Stimulated activated naive B cell treated with anti-CD40 and anti-IgM and Interleukin-4, amounts not matched to agents 10 μg/mL and 1 μg/mL and 100 μg/mL, for 72 hours (primary cell): ENCODE results near the gene CATSPERE.
A peak's percentile ranks its signal among the peaks of the same experiment; 100 is the strongest.
"Not testable (repeated sequence)": the region's sequence is repeated elsewhere in the genome, so short reads cannot be mapped to it uniquely, and the experiment has no call there.

Experiments
- ATAC-seq, 2 donors: fragments of 150-1000 bp; cut with Tn5 transposase; replicated peaks; 2 replicates each; pipeline ENCODE4 v1.10.0; 2021; ENCODE audit warnings: moderate library complexity in 1 of 2
- DNase-seq: peaks from one replicate; pipeline ENCODE4 v3.0.0; 2021
- H3K27ac Mint-ChIP-seq: one replicate; pipeline ENCODE4 v1.8.0; 2022; ENCODE audit warnings: mild to moderate bottlenecking, mixed read lengths
- H3K27me3 Mint-ChIP-seq, 2 donors: one replicate each; pipeline ENCODE4 v1.8.0; 2022; ENCODE audit warnings: mixed read lengths in 2 of 2
- H3K36me3 Mint-ChIP-seq, 2 donors: one replicate each; pipeline ENCODE4 v1.8.0; 2022; ENCODE audit warnings: mixed read lengths in 2 of 2, mild to moderate bottlenecking in 1 of 2
- H3K4me1 Mint-ChIP-seq, 2 donors: one replicate each; pipeline ENCODE4 v1.8.0; 2022; ENCODE audit warnings: mixed read lengths in 2 of 2, mild to moderate bottlenecking in 1 of 2
- H3K4me3 Mint-ChIP-seq, 2 donors: one replicate each; pipeline ENCODE4 v1.8.0; 2022; ENCODE audit warnings: mild to moderate bottlenecking in 2 of 2, mixed read lengths in 2 of 2, moderate library complexity in 1 of 2
- H3K9me3 Mint-ChIP-seq, 2 donors: one replicate each; pipeline ENCODE4 v1.8.0; 2022; ENCODE audit warnings: mixed read lengths in 2 of 2, mild to moderate bottlenecking in 1 of 2

The CATSPERE gene

GRCh38 chr1:244662599-244662998 lies 201.5 kb downstream of the CATSPERE start:
- no peak overlapping the region for H3K27ac Mint-ChIP-seq

GRCh38 chr1:244664353-244664752 lies 203.3 kb downstream of the CATSPERE start:
- H3K27me3 Mint-ChIP-seq = no peaks in the 10 kb centered on the region
- H3K36me3 Mint-ChIP-seq = peaks cover 5 to 15% of the 10 kb centered on the region in 2 donors
- no peak for DNase-seq
- H3K4me1 Mint-ChIP-seq = peaks cover 6 to 15% of the 10 kb centered on the region in 2 donors
- H3K9me3 Mint-ChIP-seq = no peaks in the 10 kb centered on the region
- no peak overlapping the region for H3K4me3 Mint-ChIP-seq
- ATAC-seq = no peak
- H3K27ac Mint-ChIP-seq = no peak overlapping the region

More at GRCh38 chr1:244662599-244662998, 201.5 kb downstream of the CATSPERE start:
- Mint-ChIP-seq H3K36me3 (peaks cover 9 to 27% of the 10 kb centered on the region in 2 donors), H3K4me1 (peaks cover 14 to 25% of the 10 kb centered on the region in 2 donors), H3K4me3 (peak overlapping the region; percentile 26 to 27), H3K27me3 (no peaks in the 10 kb centered on the region), H3K9me3 (no peaks in the 10 kb centered on the region)
- DNase-seq = no peak
- no peak for ATAC-seq

- DNase-seq (peak; percentile 43), ATAC-seq (peak; percentile 97 to 99)
- Mint-ChIP-seq H3K9me3 (no peaks in the 10 kb centered on the region), H3K4me1 (peaks cover 6 to 15% of the 10 kb centered on the region in 2 donors), H3K27ac (no peak overlapping the region), H3K36me3 (peaks cover 6 to 8% of the 10 kb centered on the region in 2 donors), H3K27me3 (no peaks in the 10 kb centered on the region), H3K4me3 (no peak overlapping the region)
These were observed 204.7 kb downstream of the CATSPERE start for GRCh38 chr1:244665771-244666217.

GRCh38 chr1:244666672-244667418 lies 205.8 kb downstream of the CATSPERE start:
- H3K4me3 Mint-ChIP-seq, ATAC-seq, H3K9me3 Mint-ChIP-seq, DNase-seq, H3K27me3 Mint-ChIP-seq, H3K36me3 Mint-ChIP-seq, H3K27ac Mint-ChIP-seq: not testable (repeated sequence)
- H3K4me1 Mint-ChIP-seq = peaks cover 8 to 15% of the 10 kb centered on the region in 2 donors

- no peak for DNase-seq
- H3K9me3 Mint-ChIP-seq = no peaks in the 10 kb centered on the region
- ATAC-seq = no peak
- no peak overlapping the region for H3K27ac Mint-ChIP-seq
- H3K4me3 Mint-ChIP-seq = no peak overlapping the region
- H3K27me3 Mint-ChIP-seq = no peaks in the 10 kb centered on the region
- peaks cover 5 to 8% of the 10 kb centered on the region in 2 donors for H3K4me1 Mint-ChIP-seq
- H3K36me3 Mint-ChIP-seq = peaks cover 8 to 11% of the 10 kb centered on the region in 2 donors
These were observed 206.7 kb downstream of the CATSPERE start for GRCh38 chr1:244667797-244668196.

- Mint-ChIP-seq H3K36me3 (peaks cover 13 to 14% of the 10 kb centered on the region in 2 donors), H3K27me3 (no peaks in the 10 kb centered on the region), H3K27ac (no peak overlapping the region), H3K9me3 (peaks cover 0 to 3% of the 10 kb centered on the region in 2 donors), H3K4me1 (peaks cover 8 to 16% of the 10 kb centered on the region in 2 donors), H3K4me3 (no peak overlapping the region)
- ATAC-seq = no peak
- DNase-seq = no peak
These were observed 212.0 kb downstream of the CATSPERE start for GRCh38 chr1:244672946-244673682.

GRCh38 chr1:244674446-244674845 lies 213.4 kb downstream of the CATSPERE start:
- Mint-ChIP-seq H3K9me3 (peaks cover 0 to 3% of the 10 kb centered on the region in 2 donors), H3K27ac (no peak overlapping the region)
- no peak for DNase-seq

GRCh38 chr1:244675167-244675566 lies 214.1 kb downstream of the CATSPERE start:
- Mint-ChIP-seq H3K4me3 (no peak overlapping the region), H3K4me1 (peaks cover 12 to 20% of the 10 kb centered on the region in 2 donors), H3K27me3 (no peaks in the 10 kb centered on the region), H3K9me3 (peaks cover 0 to 3% of the 10 kb centered on the region in 2 donors), H3K36me3 (peaks cover 18 to 20% of the 10 kb centered on the region in 2 donors), H3K27ac (no peak overlapping the region)
- ATAC-seq (no peak), DNase-seq (no peak)

More at GRCh38 chr1:244674446-244674845, 213.4 kb downstream of the CATSPERE start:
- Mint-ChIP-seq H3K4me3 (no peak overlapping the region), H3K27me3 (no peaks in the 10 kb centered on the region), H3K36me3 (peaks cover 16 to 18% of the 10 kb centered on the region in 2 donors), H3K4me1 (peaks cover 10 to 16% of the 10 kb centered on the region in 2 donors)
- no peak for ATAC-seq

GRCh38 chr1:244678697-244679096 lies 217.6 kb downstream of the CATSPERE start:
- Mint-ChIP-seq H3K4me1 (peaks cover 9 to 38% of the 10 kb centered on the region in 2 donors), H3K9me3 (peaks cover 3 to 4% of the 10 kb centered on the region in 2 donors), H3K27ac (no peak overlapping the region), H3K36me3 (peaks cover 28 to 38% of the 10 kb centered on the region in 2 donors), H3K27me3 (no peaks in the 10 kb centered on the region), H3K4me3 (no peak overlapping the region)
- ATAC-seq (no peak), DNase-seq (no peak)

GRCh38 chr1:244680667-244681066 lies 219.6 kb downstream of the CATSPERE start:
- Mint-ChIP-seq H3K27ac (no peak overlapping the region), H3K9me3 (peaks cover 0 to 4% of the 10 kb centered on the region in 2 donors), H3K4me3 (no peak overlapping the region), H3K27me3 (no peaks in the 10 kb centered on the region), H3K36me3 (peaks cover 24 to 32% of the 10 kb centered on the region in 2 donors), H3K4me1 (peaks cover 7 to 32% of the 10 kb centered on the region in 2 donors)
- no peak for ATAC-seq
- DNase-seq = no peak

GRCh38 chr1:244682087-244682486 lies 221.0 kb downstream of the CATSPERE start:
- not testable (repeated sequence) for DNase-seq, H3K9me3 Mint-ChIP-seq, ATAC-seq, H3K27ac Mint-ChIP-seq, H3K4me3 Mint-ChIP-seq, H3K27me3 Mint-ChIP-seq
- Mint-ChIP-seq H3K4me1 (peaks cover 4 to 29% of the 10 kb centered on the region in 2 donors), H3K36me3 (peaks cover 28 to 37% of the 10 kb centered on the region in 2 donors)
